Retinal pigment epithelial cell (primary cell): ENCODE results near the gene IGF2BP3.

Source experiments
- DNase-seq: peaks from one replicate; pipeline ENCODE4 v3.0.0-alpha.2; 2010; ENCODE audit warnings: low read depth
- H3K4me3 ChIP-seq: 2 replicates; pipeline ENCODE4 v1.5.1; 2011; ENCODE audit warnings: mild to moderate bottlenecking, low read length, control low read depth, moderate library complexity
- TF ChIP-seq, protein P1 (sequence below): conservative IDR thresholded peaks from 2 replicates; pipeline ENCODE4 v1.5.1; 2011; ENCODE audit warnings: low read depth, low read length, control low read depth, inconsistent platforms

IGF2BP3 gene

DNA sequence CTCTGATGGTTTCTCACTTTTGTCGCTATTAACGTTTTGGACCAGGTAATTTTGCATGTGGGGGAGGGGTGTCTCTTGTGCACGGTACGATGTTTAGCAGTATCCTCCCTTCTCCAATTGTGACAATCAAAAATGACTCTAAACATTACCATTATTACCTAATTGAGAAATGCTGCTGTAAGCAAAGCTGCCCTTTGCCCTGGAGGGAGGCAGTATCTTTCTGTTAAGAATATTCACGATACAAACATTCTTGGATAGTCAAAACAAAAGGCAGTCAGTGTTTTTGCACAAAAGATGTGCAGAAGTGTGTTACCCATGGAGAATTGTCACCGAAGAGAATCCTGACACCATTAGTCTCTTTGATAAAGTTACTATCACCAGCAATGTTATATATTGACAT is 161.5 kb downstream of the IGF2BP3 start:
- TF ChIP-seq, protein P1, sequence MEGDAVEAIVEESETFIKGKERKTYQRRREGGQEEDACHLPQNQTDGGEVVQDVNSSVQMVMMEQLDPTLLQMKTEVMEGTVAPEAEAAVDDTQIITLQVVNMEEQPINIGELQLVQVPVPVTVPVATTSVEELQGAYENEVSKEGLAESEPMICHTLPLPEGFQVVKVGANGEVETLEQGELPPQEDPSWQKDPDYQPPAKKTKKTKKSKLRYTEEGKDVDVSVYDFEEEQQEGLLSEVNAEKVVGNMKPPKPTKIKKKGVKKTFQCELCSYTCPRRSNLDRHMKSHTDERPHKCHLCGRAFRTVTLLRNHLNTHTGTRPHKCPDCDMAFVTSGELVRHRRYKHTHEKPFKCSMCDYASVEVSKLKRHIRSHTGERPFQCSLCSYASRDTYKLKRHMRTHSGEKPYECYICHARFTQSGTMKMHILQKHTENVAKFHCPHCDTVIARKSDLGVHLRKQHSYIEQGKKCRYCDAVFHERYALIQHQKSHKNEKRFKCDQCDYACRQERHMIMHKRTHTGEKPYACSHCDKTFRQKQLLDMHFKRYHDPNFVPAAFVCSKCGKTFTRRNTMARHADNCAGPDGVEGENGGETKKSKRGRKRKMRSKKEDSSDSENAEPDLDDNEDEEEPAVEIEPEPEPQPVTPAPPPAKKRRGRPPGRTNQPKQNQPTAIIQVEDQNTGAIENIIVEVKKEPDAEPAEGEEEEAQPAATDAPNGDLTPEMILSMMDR, result no peak
- no peak for DNase-seq
- H3K4me3 ChIP-seq, result no peak overlapping the region

DNA sequence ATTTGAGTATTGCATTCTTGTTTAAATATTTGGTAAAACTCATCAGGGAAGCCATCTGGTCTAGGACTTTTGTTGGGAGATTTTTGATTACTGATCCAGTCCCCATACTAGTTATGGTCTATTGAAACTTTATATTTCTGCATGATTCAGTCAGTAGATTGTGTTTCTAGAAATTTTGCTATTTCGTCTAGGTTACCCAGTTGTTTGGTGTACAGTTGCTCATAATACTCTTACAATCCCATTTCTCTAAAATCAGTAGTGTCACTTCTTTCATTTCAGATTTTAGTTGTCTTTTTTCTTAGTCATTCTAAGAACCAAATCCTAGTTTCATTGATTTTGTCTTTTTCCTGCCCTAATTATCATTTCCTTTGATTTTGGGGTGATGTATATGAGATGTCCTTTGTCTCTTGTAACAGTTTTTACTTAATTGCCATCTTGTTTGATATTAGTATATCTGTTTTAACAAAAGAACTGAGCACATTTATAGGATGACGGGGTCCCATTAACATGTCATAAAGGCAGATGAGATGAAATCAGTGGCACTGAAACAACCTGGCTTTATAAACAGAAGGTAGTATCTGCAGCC is 163.3 kb downstream of the IGF2BP3 start:
- H3K4me3 ChIP-seq, result no peak overlapping the region
- no peak for DNase-seq
- TF ChIP-seq, protein P1, result no peak

DNA sequence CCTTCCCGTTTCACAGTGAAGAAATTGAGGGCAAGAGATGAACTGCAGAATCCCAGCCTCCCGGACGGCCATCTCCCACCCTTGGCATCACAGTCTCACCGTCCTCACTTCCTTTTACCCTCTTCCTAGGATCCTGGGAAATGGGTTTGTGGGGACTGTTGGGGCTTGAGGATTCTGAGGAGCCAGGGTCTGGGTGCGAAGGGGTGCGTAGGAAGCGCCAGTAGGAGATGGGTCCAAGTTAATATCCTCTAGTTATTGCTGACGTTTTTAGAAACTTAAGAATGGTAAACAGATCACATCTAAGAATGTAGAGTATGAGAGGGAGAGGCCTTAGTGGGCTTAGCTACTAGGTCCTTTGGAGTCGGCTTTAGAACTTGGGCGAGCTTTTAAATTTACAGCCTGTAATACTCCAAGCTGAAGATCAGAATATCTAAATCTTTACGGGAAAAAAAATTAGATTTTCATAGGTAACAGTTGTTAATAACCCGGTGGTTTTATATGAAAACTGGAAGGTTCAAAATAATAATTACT is 170.5 kb downstream of the IGF2BP3 start:
- peak; percentile 30 for DNase-seq
- TF ChIP-seq, protein P1, result no peak
- H3K4me3 ChIP-seq, result peak overlapping the region; percentile 98

DNA sequence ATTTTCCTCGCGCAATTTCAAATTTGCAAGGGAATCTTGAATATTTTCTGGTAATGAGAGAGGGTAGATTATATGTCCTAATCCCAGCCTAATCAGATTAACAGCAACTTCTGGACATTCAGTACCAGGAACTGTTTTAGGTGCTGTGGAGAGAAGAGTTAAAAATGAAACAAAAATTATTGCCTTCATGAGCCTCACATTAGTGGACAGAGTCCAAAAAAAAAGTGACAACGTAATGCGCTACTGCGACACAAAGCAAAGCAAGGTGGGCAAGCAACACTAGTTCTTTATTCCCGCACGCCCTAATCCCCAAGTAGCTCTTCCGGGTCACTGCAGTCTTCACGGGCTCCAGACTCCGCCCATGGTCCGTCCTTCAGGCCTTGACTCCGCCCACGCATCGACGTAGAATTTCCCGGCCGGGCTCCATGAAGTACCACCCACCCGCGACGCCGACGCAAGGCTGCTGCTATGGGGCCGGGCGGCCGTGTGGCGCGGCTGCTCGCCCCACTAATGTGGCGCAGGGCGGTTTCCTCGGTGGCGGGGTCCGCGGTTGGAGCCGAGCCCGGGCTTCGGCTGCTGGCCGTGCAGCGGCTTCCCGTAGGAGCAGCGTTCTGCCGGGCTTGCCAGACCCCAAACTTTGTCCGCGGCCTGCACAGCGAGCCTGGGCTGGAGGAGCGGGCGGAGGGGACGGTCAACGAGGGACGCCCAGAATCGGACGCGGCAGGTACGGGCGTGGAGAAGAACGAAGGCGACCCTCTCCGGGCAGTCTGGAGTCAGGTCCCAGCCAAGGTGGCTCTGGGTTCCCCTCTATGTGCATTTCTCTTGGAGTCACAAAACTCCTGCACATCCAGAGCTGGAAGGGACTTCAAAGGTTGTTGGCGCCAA is 171.2 kb downstream of the IGF2BP3 start, which contains the start of gene MALSU1:
Gene MALSU1, plus strand, starts transcription at position 455 of the 885 bp plus-strand sequence. Its CDS starts 14 bp downstream, at position 469.
- TF ChIP-seq, protein P1, result no peak
- peak; percentile 92 for DNase-seq
- H3K4me3 ChIP-seq, result peak within 1 kb of the TSS; percentile 98

DNA sequence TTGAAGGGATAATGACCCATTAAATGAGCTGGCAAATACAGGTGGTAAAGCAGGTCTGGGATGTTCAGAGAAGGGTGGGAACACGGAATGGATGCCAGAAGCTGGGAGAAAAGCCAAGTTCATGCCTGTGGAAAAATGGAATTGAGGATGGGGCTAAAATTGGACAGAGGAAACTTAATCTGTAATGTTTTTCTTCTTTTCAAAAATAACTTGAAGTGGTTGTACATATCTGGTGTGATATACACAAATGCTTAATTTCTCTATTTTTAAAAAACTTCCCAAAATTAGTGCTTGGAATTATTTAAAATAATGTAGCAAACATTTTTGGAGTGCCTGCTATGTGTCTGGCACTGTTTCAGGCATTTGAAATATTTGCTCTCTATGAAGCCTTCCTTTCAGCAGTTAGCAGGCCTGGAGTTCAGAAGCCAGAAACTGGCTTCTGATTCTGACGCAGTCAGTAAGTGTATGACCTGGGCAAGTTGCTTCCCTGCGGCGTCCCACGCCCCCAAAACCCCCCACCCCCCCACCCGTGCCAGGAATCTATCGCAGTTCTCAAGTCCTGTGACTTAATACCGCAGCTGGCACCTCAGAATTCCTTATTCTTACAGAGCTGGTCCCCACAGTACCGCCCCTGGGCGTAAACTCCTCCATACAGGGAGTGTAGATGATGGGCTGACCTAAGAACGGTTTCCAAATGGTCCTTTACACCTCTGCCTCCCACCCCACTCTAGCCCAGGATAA is 172.0 kb downstream of the IGF2BP3 start:
- peak; percentile 90 for DNase-seq
- peak overlapping the region; percentile 98 for H3K4me3 ChIP-seq

DNA sequence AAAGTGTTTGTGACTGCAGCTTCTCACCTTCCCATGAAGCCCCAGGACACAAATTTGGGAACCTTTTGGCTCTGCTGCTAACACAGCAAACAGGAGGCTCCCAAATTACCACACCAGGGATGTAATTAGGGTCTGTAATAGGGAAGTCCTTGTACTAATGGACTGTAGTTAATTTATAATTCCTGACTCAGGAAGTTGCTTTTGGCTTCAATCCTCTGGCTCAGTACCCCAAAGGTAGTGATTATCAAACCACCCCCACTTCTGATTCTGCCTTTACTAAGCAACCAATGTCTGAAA is 174.9 kb downstream of the IGF2BP3 start:
- TF ChIP-seq, protein P1, result no peak
- no peak overlapping the region for H3K4me3 ChIP-seq
- no peak for DNase-seq

More for the DNA sequence above, 172.0 kb downstream of the IGF2BP3 start:
- TF ChIP-seq, protein P1, result no peak
